Brain pericyte (primary cell): Measurements from ENCODE around the gene LAMB2.

Experiments used
- DNase-seq: peaks from one replicate; pipeline ENCODE4 v3.0.0-alpha.2; 2012; ENCODE audit warnings: low read depth, low spot score

LAMB2 gene

DNA sequence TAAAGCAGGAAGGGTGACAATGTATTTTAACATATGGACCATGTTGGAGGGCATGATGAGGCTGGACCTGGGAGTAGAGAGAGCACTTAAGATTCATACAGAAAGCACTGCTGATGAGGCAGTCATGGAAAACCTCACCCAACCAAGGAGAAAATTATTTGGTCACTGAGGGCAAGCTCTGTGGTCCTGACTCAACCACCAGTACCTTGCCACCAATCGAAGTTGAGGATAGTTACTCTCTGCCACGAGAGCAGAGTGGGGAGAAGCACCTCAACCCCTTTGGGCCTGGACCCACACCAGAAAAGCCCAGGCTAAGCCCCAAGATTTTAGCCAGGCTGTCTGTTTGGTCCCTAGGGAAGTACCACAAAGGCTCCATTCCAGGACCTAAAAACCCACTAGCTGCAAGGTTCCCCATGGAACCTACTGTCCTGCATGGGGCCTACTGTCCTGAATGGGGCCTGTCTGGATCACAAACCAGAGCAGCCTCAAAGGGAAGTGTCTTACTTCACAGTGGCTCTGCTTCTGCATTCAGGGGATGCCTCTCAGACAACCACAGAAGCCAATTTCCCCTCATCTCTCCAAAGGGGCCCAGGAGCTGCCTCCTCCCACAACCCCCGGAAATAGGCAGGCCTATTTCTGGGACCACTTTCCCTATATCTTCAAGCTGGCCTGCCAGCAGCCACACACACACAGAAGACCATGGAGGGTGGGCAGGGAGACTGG lies 29.1 kb upstream of the LAMB2 start:
- DNase-seq: no peak

- no peak for DNase-seq
Observed at GRCh38 chr3:49161197-49161596, 28.3 kb upstream of the LAMB2 start.

DNA sequence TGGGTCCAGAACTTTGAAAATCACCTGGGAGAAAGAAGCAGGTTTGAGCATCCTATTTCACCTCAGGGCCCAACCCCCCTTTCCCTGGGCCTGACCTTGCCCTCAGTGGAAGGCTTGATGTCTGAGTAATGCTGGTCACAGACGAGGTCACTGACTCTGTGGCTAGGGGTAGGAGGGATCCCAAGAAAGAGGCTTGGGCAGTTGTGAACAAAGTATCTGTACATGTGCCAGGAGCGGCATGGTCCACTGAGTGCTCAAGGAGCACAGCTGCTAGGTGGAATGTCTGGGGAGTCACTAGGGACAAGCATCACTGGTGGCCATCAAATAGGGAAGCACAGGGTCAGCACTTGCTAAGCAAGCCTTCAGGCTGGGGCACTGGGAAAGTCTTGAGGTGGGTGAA lies 25.9 kb upstream of the LAMB2 start:
- DNase-seq: no peak

- DNase-seq: no peak
Observed at GRCh38 chr3:49158103-49158709, 25.4 kb upstream of the LAMB2 start.

- no peak for DNase-seq
Observed at GRCh38 chr3:49157289-49157688, 24.4 kb upstream of the LAMB2 start.

GRCh38 chr3:49153349-49153912 lies 20.6 kb upstream of the LAMB2 start:
- DNase-seq: no peak

GRCh38 chr3:49151610-49152009 lies 18.8 kb upstream of the LAMB2 start:
- no peak for DNase-seq

GRCh38 chr3:49148159-49148558 lies 15.3 kb upstream of the LAMB2 start:
- no peak for DNase-seq

DNA sequence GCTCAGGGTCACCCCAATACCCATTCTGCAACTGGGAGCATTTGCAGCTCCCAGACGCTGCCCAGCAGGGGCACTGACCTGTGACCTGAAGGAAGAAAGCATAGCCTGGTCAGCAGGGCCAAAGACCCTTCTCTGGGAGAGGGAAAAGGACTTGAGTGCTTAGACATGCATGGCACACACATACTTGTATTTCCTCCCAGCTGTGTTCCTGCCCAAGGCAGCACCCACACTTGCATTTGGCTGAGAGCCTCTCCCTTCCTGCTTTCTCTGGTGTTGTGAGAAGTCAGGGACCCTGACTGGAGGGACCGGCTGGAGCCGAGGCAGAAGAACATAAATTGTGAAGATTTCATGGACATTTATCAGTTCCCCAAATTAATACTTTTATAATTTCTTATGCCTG lies 7.2 kb upstream of the LAMB2 start:
- DNase-seq: no peak

DNA sequence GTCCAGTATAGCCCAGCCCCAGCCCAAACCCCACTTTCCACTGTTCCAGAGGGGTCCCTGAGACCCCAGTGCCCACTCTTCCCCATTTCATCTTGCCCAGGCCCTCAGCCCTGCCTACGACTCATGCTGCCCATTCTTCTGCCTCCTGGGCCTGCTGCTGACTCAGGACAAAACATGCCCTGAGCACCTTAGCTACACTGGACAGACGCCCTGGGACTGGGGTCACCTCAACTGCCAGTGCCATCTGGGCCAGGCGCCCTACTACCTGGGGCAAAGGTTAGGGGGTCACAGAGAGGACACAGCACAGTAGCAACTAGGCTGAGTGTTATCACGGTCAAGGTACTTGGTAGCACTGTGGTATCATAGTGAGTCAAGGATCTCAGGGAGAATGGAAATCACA lies 2.6 kb upstream of the LAMB2 start:
- DNase-seq: no peak

DNA sequence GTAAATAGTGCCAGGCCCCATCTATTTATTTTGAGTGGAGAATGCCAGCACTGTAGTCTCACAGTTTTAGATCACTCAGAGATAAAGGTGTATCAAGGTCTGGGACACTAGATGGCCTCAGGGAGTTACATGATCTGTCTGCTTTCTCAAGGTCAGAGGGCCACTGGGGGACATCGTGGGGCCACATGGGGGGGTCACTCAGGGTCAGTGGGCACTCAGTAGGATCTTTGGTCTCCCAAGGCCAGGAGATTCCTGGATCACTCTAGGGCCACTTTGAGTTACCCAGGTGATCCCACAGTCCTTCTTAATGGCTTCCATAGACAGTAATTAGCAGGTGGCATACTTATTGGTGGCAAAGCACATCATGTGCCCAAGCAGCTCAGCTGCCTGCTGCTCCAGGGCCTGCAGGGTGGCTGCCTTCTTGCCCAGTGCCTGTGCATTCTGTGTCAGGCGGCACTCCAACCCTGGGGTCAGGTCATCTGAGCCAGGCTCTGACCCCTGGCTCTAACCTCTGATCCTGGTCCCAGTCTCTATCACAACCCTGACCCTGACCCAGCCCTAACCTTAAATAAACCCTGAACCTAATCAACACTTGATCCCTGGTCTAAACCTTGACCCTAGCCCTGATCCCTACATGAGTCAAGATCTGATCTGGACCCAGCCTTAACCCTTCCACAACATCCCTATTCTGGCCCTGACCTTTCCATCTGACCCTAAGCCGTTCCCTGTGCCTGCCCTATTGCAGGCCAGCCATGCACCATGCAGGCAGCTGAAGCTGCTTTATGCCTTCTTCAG lies 1.8 kb upstream of the LAMB2 start:
- DNase-seq: no peak

- DNase-seq: peak; percentile 70
Observed at GRCh38 chr3:49133226-49133951, 539 bp upstream of the LAMB2 start.

DNA sequence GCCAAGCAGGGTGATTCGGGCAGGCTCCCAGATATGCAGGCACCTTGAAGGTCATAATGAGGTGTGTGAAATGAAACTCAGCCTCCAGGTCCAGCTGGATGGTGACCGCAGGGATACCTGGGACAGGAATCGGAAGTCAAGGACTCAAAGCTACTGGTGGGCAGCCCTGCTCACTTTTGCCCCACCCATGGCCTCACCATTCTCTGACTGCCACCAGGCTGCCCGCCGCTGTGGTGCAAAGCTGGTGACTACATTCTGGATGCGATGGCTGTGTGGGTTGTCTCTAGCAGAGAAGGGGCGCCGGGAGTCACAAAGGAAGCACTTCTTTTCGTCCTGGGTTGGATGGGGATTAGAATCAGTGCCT lies 795 bp downstream of the LAMB2 start:
- DNase-seq: no peak

GRCh38 chr3:49131576-49131975 lies 1.3 kb downstream of the LAMB2 start:
- DNase-seq: no peak

GRCh38 chr3:49131040-49131439 lies 1.8 kb downstream of the LAMB2 start:
- DNase-seq: no peak

DNA sequence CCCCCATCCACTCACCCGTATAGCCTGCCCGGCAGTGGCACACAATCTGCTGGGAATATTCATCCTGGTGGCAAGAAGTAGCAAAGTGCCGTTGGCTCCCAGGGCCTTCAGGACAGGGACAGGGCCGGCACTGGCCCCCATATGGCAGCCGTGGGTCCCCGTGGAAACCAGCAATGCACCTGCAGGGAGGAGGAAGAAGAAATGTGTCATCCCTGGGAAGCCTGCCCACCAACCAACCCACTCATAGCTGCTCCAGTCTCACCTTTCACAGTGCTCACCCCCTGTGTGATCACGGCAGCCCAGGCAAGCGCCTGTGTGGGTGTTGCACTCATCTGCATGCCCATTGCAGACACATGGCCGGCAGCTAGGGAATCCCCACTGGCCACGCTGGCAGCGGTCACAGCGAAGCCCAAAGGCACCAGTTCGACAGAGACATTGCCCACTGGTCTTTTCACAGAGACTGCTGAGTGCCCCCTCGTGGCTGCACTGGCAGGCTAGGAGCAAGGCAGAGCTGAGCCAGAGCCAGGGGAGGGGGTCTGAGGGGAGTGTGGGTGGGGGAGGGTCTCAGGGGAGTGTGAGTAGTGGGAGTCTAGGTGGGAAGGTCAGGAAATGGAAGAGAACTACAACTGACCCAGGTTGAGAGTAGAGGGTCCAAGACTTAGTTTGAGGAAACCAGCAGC lies 7.7 kb downstream of the LAMB2 start:
- no peak for DNase-seq

GRCh38 chr3:49124203-49124602 lies 8.6 kb downstream of the LAMB2 start:
- DNase-seq: no peak

GRCh38 chr3:49123687-49124086 lies 9.2 kb downstream of the LAMB2 start:
- no peak for DNase-seq

DNA sequence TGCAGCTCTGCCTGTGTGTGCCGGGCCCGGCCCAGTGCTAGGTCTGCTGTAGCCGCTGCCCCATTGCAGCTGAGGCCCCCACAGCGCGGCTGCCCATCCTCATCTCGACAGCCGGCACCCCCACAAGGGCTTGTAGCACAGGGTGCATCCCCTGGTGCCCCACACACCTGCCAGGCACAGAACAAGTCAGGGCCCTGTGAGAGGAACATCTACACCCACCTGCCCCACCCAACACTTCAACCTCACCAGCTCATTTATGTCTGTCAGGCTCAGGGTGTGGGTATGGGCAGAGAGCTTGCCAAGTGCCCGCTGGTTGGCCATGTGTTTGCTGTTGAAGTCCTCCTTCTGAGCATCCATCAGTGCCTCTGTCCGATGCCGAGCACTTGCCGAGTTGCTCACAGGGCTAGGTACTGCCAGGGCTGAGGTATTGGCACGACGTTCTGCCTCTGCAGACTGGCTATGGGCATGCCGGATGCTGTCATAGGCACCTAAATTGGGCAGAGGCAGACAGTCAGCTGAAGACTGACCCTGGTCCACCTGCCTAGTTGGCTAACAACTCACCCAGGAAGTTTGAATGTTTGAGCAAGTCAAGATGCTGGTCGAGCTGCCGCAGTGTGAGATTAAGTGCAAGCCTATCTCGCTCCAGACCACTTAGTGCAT lies 9.8 kb downstream of the LAMB2 start:
- no peak for DNase-seq

- no peak for DNase-seq
Observed at GRCh38 chr3:49122451-49122850, 10.4 kb downstream of the LAMB2 start.

DNA sequence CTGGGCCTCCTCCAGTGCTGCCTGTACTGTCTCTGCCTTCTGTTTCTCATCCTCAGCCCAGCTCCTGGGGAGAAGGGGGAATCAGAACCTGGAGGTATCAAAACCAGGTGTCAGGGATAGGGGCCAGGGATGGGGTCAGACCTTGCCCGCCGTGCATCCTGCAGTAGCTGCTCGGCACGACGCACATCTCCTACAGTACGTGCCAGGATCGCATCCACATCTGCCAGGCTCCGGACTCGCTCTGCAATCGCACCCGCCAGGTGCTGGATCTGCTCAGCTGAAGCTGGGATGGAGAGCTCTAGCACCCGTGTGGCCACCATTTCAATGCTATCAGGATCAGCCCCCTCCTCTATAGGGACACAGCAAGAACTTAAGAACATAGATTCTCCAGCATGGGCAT lies 10.8 kb downstream of the LAMB2 start:
- DNase-seq: no peak
